ENCODE data around the gene SERPINA4.

- TF ChIP-seq CTCF (IDR thresholded peaks at IDR 0.05; ENCODE audit: poor library complexity, severe bottlenecking): no peak
- no peak for TF ChIP-seq EP300 (conservative IDR thresholded peaks at IDR 0.05; ENCODE audit: poor library complexity, severe bottlenecking)
- TF ChIP-seq POLR2AphosphoS5 (IDR thresholded peaks at IDR 0.05): no peak
- TF ChIP-seq RAD21 (conservative IDR thresholded peaks at IDR 0.05): no peak
- no peak for TF ChIP-seq TAF1 (IDR thresholded peaks at IDR 0.05; ENCODE audit: low read depth)
- TF ChIP-seq EZH2 (IDR thresholded peaks at IDR 0.05; ENCODE audit: borderline replicate concordance, insufficient read depth, low read length, poor library complexity, severe bottlenecking): no peak
Observed at GRCh38 chr14:94582851-94583250, 21.6 kb downstream of the SERPINA4 start.
